Keratinocyte (primary cell): ENCODE results near the gene GPATCH4. TPM values are rescaled to one million over a fixed set of nuclear protein-coding genes. Genes with fewer than 3 reads are reported as not detected.

ENCODE experiments used
- DNase-seq: peaks from one replicate; pipeline ENCODE4 v3.0.0-alpha.2; 2011; ENCODE audit warnings: low read depth, missing footprints, low spot score
- FAIRE-seq: peaks from 2 replicates; lab custom pipeline; 2011; peaks lifted over from hg19 to GRCh38; lab: Jason Lieb, UNC
- H2AFZ ChIP-seq: 2 replicates; pipeline ENCODE4 v1.6.0; 2012; ENCODE audit warnings: low read length, control low read depth, inconsistent platforms; ENCODE audit not compliant: control insufficient read depth
- H3K27ac ChIP-seq: 2 replicates; pipeline ENCODE4 v1.5.1; 2011; ENCODE audit warnings: low read length; ENCODE audit not compliant: control insufficient read depth, insufficient read depth
- H3K27me3 ChIP-seq: 3 replicates; pipeline ENCODE4 v1.6.0; 2011; ENCODE audit warnings: low read length; ENCODE audit not compliant: control insufficient read depth, insufficient read depth; ENCODE audit errors: extremely low read depth
- H3K36me3 ChIP-seq, 2 experiments: 2 replicates in 1 of 2; 3 replicates in 1 of 2; pipeline ENCODE4 v1.5.1; 2011; ENCODE audit warnings: low read length in 2 of 2, mild to moderate bottlenecking in 1 of 2; ENCODE audit not compliant: control insufficient read depth in 2 of 2, insufficient read depth in 2 of 2; ENCODE audit errors: extremely low read depth in 1 of 2
- H3K4me1 ChIP-seq: 3 replicates; pipeline ENCODE4 v1.5.1; 2011; ENCODE audit warnings: low read length; ENCODE audit not compliant: control insufficient read depth, insufficient read depth; ENCODE audit errors: extremely low read depth
- H3K4me2 ChIP-seq: 3 replicates; pipeline ENCODE4 v1.6.0; 2011; ENCODE audit warnings: low read depth, low read length; ENCODE audit not compliant: control insufficient read depth, insufficient read depth; ENCODE audit errors: extremely low read depth
- H3K4me3 ChIP-seq, 3 experiments: fragments of 200-600 bp in 1 of 3; sonication (generic) in 1 of 3; 2 replicates in 2 of 3; 3 replicates in 1 of 3; pipeline ENCODE4 v1.5.1; 2011 to 2016; ENCODE audit warnings: low read length in 3 of 3, mild to moderate bottlenecking in 3 of 3, control low read depth in 2 of 3, inconsistent platforms in 1 of 3, low read depth in 1 of 3, mixed read lengths in 1 of 3, mixed run types in 1 of 3, moderate library complexity in 1 of 3; ENCODE audit not compliant: control insufficient read depth in 2 of 3, insufficient read depth in 2 of 3; ENCODE audit errors: extremely low read depth in 1 of 3
- H3K79me2 ChIP-seq: 2 replicates; pipeline ENCODE4 v1.6.0; 2012; ENCODE audit warnings: low read length; ENCODE audit not compliant: control insufficient read depth, insufficient read depth
- H3K9ac ChIP-seq: 3 replicates; pipeline ENCODE4 v1.6.0; 2011; ENCODE audit warnings: low read length; ENCODE audit not compliant: control insufficient read depth, insufficient read depth; ENCODE audit errors: extremely low read depth
- H3K9me1 ChIP-seq: 3 replicates; pipeline ENCODE4 v1.6.0; 2011; ENCODE audit warnings: low read length; ENCODE audit not compliant: control insufficient read depth, insufficient read depth; ENCODE audit errors: extremely low read depth
- H3K9me3 ChIP-seq: 2 replicates; pipeline ENCODE4 v1.5.1; 2012; ENCODE audit warnings: low read depth, low read length; ENCODE audit not compliant: control insufficient read depth
- H4K20me1 ChIP-seq: 3 replicates; pipeline ENCODE4 v1.6.0; 2011; ENCODE audit warnings: low read length; ENCODE audit not compliant: control insufficient read depth, insufficient read depth; ENCODE audit errors: extremely low read depth
- CTCF ChIP-seq, 3 experiments: IDR thresholded peaks in 1 of 3; conservative IDR thresholded peaks in 1 of 3; optimal IDR thresholded peaks in 1 of 3; 2 replicates in 2 of 3; 3 replicates in 1 of 3; pipeline versions ENCODE3 to v1.5.1; 2011; ENCODE audit warnings: low read length in 3 of 3, mild to moderate bottlenecking in 3 of 3, moderate library complexity in 2 of 3, control low read depth in 1 of 3, inconsistent platforms in 1 of 3; ENCODE audit not compliant: insufficient read depth in 2 of 3; ENCODE audit errors: extremely low read depth in 1 of 3
- EZH2 ChIP-seq: IDR thresholded peaks from one replicate; pipeline ENCODE4 v1.6.1; 2012; ENCODE audit warnings: inconsistent platforms, mild to moderate bottlenecking, low read length, moderate library complexity
- dilution Hi-C: fragments of 300-500 bp; cut with MboI; formaldehyde crosslinking; loops from one replicate; pipeline ENCODE4 v1.7.0; 2020; ENCODE audit warnings: low sequenced_read_pairs; ENCODE audit not compliant: extremely low pct_ligation_motif_present
- polyA plus RNA-seq, 5 experiments: library from polyadenylated mRNA; depleted of rRNA in 3 of 5; stranded (reverse) in 3 of 5; stranded (forward) in 1 of 5; unstranded in 1 of 5; fragments of >200 nt; gene quantifications; 1 replicate in 1 of 5; 2 replicates in 3 of 5; 3 replicates in 1 of 5; pipeline versions ENCODE4 v1.2.1 to v1.2.3, GENCODE V29; 2011 to 2012; ENCODE audit warnings: missing spikeins in 2 of 5, low read depth in 1 of 5, low replicate concordance in 1 of 5

GPATCH4 gene
- polyA plus RNA-seq, 1 donor (not counting 4 experiments of a cell fraction or from before 2014, with no cell fraction given) = 43.5 TPM

GRCh38 chr1:156602557-156602993 is 1.3 kb upstream of the GPATCH4 start:
- FAIRE-seq (peak; percentile 39), DNase-seq (no peak)
- Histone ChIP-seq H3K4me1 (peaks cover 28% of the 10 kb centered on the region), H3K27ac (peak overlapping the region; percentile 49), H3K4me2 (peak overlapping the region; percentile 97), H2AFZ (peak overlapping the region; percentile 87), H3K4me3 (peak overlapping the region in 2 of 3 experiments; percentile 18 to 34), H3K79me2 (peaks cover 25% of the 10 kb centered on the region), H3K9ac (peak overlapping the region; percentile 20), H3K9me1 (no peaks in the 10 kb centered on the region), H4K20me1 (no peaks in the 10 kb centered on the region), H3K9me3 (no peaks in the 10 kb centered on the region), H3K27me3 (no peaks in the 10 kb centered on the region), H3K36me3 (peaks cover 8 to 14% of the 10 kb centered on the region in 2 experiments)
- dilution Hi-C loops = no loop called here
- TF ChIP-seq CTCF (optimal IDR thresholded peaks at IDR 0.05 in 1 of 3, IDR thresholded peaks at IDR 0.05 in 1 of 3, conservative IDR thresholded peaks at IDR 0.05 in 1 of 3; ENCODE audit: extremely low read depth in 1 of 3, insufficient read depth in 2 of 3, low read length in 3 of 3) (peak; percentile 24 to 34 (median 33)), EZH2 (no peak)

DNA sequence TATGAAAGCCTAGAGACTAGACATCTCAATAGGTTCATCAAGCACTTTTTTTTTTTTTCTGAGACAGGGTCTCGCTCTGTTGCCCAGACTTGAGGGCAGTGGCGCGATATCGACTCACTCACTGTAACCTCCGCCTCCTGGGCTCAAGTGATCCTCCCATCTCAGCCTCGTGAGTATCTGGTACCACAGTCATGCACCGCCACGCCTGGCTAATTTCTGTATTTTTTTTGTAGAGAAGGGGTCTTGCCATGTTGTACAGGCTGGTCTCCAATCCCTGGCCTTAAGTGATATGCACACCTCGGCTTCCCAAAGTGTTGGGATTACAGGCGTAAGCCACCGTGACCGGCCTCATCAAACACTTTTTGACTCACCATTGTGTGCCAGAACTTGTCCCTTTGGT is 613 bp upstream of the GPATCH4 start:
- Histone ChIP-seq H3K9me3 (no peaks in the 10 kb centered on the region), H4K20me1 (no peaks in the 10 kb centered on the region), H3K27ac (peak overlapping the region; percentile 90), H2AFZ (peak overlapping the region; percentile 78), H3K27me3 (no peaks in the 10 kb centered on the region), H3K4me3 (peak overlapping the region; percentile 61 to 97 (median 96)), H3K36me3 (peaks cover 14 to 19% of the 10 kb centered on the region in 2 experiments), H3K9me1 (no peaks in the 10 kb centered on the region), H3K4me2 (peak overlapping the region; percentile 97), H3K4me1 (peaks cover 28% of the 10 kb centered on the region), H3K79me2 (peaks cover 25% of the 10 kb centered on the region), H3K9ac (peak overlapping the region; percentile 98)
- DNase-seq = no peak
- dilution Hi-C loops = no loop called here
- no peak for FAIRE-seq
- TF ChIP-seq EZH2 = no peak

- dilution Hi-C loops = no loop called here
- peaks cover 25 to 26% of the 10 kb centered on the region in 2 experiments for H3K36me3 ChIP-seq
- H3K4me2 ChIP-seq = peak overlapping the region; percentile 97
- DNase-seq (no peak), FAIRE-seq (no peak)
- H3K4me1 ChIP-seq = peaks cover 28% of the 10 kb centered on the region
- peak overlapping the region; percentile 78 for H2AFZ ChIP-seq
- no peaks in the 10 kb centered on the region for H3K9me1 ChIP-seq
- H3K79me2 ChIP-seq = peaks cover 25% of the 10 kb centered on the region
- peak overlapping the region; percentile 61 to 97 (median 96) for H3K4me3 ChIP-seq
- no peaks in the 10 kb centered on the region for H4K20me1 ChIP-seq
- H3K27ac ChIP-seq = peak overlapping the region; percentile 90
- H3K9ac ChIP-seq = peak overlapping the region; percentile 98
- TF ChIP-seq CTCF (optimal IDR thresholded peaks at IDR 0.05 in 1 of 3, IDR thresholded peaks at IDR 0.05 in 1 of 3, conservative IDR thresholded peaks at IDR 0.05 in 1 of 3; ENCODE audit: extremely low read depth in 1 of 3, insufficient read depth in 2 of 3, low read length in 3 of 3) (no peak), EZH2 (no peak)
- H3K9me3 ChIP-seq = no peaks in the 10 kb centered on the region
- H3K27me3 ChIP-seq = no peaks in the 10 kb centered on the region
These were observed 552 bp downstream of the GPATCH4 start for GRCh38 chr1:156600733-156601121.
